ENCODE results near the gene SLC25A25.

DNA sequence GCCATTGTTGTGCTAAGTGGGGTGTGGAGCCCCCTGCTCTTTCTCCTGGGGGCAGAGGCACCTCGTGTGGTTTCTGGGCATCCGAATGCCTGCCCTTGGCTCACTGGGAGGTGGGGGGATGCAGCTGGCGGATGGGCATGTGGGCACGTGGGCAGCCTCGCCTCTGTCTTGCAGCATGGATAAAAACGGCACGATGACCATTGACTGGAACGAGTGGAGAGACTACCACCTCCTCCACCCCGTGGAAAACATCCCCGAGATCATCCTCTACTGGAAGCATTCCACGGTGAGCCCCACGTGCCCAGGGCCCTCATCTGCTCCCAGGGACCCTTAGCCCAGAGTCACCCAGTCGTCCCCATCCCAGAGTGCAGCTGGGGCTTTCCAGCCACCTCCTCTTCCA, 34.2 kb downstream of the SLC25A25 start:
- TF ChIP-seq HDGF (IDR thresholded peaks at IDR 0.05): no peak
- no peak for TF ChIP-seq GTF2A2 (tag; IDR thresholded peaks at IDR 0.05)
- TF ChIP-seq KDM1A (IDR thresholded peaks at IDR 0.05): no peak
- no peak for TF ChIP-seq DACH1 (IDR thresholded peaks at IDR 0.05; ENCODE audit: partially characterized antibody)
- no peak for TF ChIP-seq TAF1 (IDR thresholded peaks at IDR 0.05; ENCODE audit: control insufficient read depth, extremely low read depth, insufficient read depth, low read length, severe bottlenecking)
- TF ChIP-seq ZNF217 (CRISPR knock-in tag; IDR thresholded peaks at IDR 0.05): no peak
- no peak for TF ChIP-seq ATF3 (IDR thresholded peaks at IDR 0.05)
- TF ChIP-seq ATF3 (CRISPR knock-in tag; conservative IDR thresholded peaks at IDR 0.05): no peak
